ENCODE results near the gene RPS2. TPM values are rescaled to one million over a fixed set of nuclear protein-coding genes. Genes with fewer than 3 reads are reported as not detected.

Gene RPS2
- total RNA-seq, 2 experiments from 2014 or later, result 2,823 to 3,048 TPM

- H3K4me1 Mint-ChIP-seq, result no peaks in the 10 kb centered on the region
- CTCF ChIA-PET, result no interaction called here
- no peaks in the 10 kb centered on the region for H3K36me3 Mint-ChIP-seq
- peaks cover 77% of the 10 kb centered on the region for H3K27me3 Mint-ChIP-seq
- no peak within 1 kb of the TSS for H3K4me3 Mint-ChIP-seq
- H3K27ac Mint-ChIP-seq, result no peak within 1 kb of the TSS
- no peaks in the 10 kb centered on the region for H3K9me3 Mint-ChIP-seq (ENCODE audit: low read depth)
- DNase-seq (no peak), ATAC-seq (no peak)
Observed at GRCh38 chr16:1918351-1919326, 46.0 kb downstream of the RPS2 start, which contains the start of gene HS3ST6. TSS of gene HS3ST6 (minus strand) at chr16:1918415. CDS start at chr16:1918323, 92 bp downstream.

DNA sequence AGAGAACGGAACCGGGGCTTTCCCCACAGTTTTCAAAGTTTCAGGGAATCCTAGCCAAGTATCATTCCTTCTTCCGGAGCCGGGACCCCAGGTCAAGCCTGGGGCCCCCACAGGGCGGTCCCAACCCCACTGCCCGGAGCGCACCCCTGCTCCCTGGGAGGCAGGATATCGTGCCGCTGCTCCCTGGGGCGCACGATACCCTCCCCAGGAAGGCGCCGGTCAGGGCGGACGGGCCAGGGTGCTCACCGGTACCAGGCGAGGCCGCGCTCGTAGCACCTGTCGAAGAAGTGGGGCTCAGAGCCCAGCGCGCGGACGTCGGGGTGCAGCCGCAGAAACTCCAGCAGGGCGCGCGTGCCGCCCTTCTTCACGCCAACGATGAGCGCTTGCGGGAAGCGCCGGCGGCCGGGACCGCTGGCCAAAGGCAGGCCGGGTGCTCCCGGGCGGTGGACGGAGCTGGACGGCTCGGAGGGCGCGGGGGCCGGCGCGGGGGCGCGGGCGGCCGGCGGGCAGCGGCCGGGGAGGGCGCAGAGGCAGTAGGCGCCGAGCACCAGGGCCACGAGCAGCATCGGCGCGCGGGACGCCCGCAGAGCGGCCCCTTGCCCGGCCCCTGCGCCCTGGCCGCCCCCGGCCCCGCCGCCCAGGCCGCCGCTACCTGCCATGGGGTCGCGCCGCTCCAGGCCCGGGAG, 46.8 kb downstream of the RPS2 start:
- CTCF ChIA-PET, result interaction anchor here (1.4 kb wide), 1 partner anchor 11 kb away, joined by 4 read pairs; no protein-coding TSS in a partner anchor
- H3K36me3 Mint-ChIP-seq, result no peaks in the 10 kb centered on the region
- no peak overlapping the region for H3K4me3 Mint-ChIP-seq

DNA sequence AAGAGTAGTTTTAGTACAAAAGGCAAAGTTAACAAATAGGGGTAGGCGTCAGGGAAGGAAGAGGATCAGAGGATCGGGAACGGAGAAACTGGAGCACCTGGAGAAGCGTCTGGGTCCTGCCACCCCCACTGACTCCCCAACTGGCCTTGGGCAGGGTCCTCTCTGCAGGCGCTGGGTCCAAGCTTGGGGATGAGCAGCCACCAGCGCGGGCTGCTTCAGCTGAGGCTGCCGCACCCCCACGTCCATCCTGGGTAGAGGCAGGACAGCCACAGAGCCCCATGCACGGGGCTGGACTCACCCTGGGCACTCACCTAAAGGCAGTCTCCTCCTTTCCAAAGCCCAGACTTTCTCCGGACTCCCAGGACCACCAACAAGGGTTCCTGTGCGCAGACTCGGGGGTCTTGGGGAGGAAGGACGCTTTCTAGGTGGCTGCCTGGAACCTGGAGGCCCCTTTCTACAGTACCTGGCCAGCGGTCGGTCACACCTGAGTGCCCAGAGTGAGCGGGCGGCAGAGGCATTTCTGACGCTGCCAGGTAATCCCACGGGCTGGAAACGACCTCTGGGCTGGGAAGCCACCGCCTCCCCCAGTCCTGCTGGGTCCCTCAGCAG, 47.5 kb downstream of the RPS2 start:
- ATAC-seq, result no peak
- Mint-ChIP-seq H3K27me3 (peaks cover 63% of the 10 kb centered on the region), H3K27ac (no peak overlapping the region), H3K36me3 (no peaks in the 10 kb centered on the region), H3K9me3 (ENCODE audit: low read depth) (no peaks in the 10 kb centered on the region), H3K4me1 (no peaks in the 10 kb centered on the region), H3K4me3 (no peak overlapping the region)
- CTCF ChIA-PET, result interaction anchor here (1.4 kb wide), 1 partner anchor 12 kb away, joined by 4 read pairs; no protein-coding TSS in a partner anchor
- DNase-seq, result no peak

More for the DNA sequence above, 46.8 kb downstream of the RPS2 start:
- no peak overlapping the region for H3K27ac Mint-ChIP-seq
- peaks cover 69% of the 10 kb centered on the region for H3K27me3 Mint-ChIP-seq
- DNase-seq (no peak), ATAC-seq (no peak)
- no peaks in the 10 kb centered on the region for H3K4me1 Mint-ChIP-seq
- no peaks in the 10 kb centered on the region for H3K9me3 Mint-ChIP-seq (ENCODE audit: low read depth)

DNA sequence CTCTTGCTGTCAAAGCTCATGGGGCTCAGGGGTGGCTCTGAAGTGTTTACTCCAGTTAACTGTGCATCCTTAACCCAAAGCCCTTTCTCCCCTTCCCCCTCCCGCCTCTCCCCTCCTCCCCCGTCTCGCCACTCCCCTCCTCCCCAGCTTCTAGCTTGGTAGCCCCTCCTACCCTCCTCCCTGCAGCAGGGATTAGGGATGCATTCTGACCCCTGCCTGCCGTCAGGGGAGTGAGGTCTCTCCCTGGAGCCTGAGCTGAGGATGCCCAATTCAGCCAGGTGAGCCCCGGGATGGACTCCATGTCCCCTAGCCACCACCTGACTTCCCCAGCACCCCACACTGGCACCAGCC, 48.0 kb downstream of the RPS2 start:
- no peak for DNase-seq
- no peaks in the 10 kb centered on the region for H3K36me3 Mint-ChIP-seq
- CTCF ChIA-PET, result interaction anchor here (1.4 kb wide), 1 partner anchor 13 kb away, joined by 4 read pairs; no protein-coding TSS in a partner anchor
- H3K4me1 Mint-ChIP-seq, result no peaks in the 10 kb centered on the region
- H3K27ac Mint-ChIP-seq, result no peak overlapping the region
- H3K27me3 Mint-ChIP-seq, result peaks cover 61% of the 10 kb centered on the region
- no peak for ATAC-seq
- H3K9me3 Mint-ChIP-seq (ENCODE audit: low read depth), result no peaks in the 10 kb centered on the region
- no peak overlapping the region for H3K4me3 Mint-ChIP-seq

- CTCF ChIA-PET, result interaction anchor here (1.4 kb wide), 1 partner anchor 13 kb away, joined by 4 read pairs; no protein-coding TSS in a partner anchor
Observed at GRCh38 chr16:1915732-1916639, 48.6 kb downstream of the RPS2 start.

DNA sequence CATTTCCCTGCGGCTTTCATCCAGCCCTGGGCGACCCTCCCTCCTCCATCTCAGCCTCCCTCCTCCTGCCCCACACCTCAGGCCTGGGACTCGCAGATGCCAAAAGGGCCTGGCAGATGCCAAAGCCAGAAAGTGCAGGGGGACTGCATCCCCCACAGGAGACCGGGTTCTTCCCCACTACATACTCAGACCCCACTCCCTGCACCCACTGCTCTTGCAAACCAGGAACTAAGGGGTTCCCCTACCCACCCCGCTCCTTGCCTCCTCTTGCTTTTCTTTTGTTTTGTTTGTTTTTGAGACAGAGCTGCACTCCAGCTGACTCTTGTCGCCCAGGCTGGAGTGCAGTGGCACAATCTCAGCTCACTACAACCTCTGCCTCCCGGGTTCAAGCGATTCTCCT, 49.6 kb downstream of the RPS2 start:
- Mint-ChIP-seq H3K27ac (no peak overlapping the region), H3K4me3 (no peak overlapping the region), H3K4me1 (no peaks in the 10 kb centered on the region), H3K9me3 (ENCODE audit: low read depth) (no peaks in the 10 kb centered on the region), H3K27me3 (peaks cover 46% of the 10 kb centered on the region), H3K36me3 (no peaks in the 10 kb centered on the region)
- no peak for ATAC-seq
- no peak for DNase-seq
- CTCF ChIA-PET, result no interaction called here

More at GRCh38 chr16:1915732-1916639, 48.6 kb downstream of the RPS2 start:
- Mint-ChIP-seq H3K4me1 (no peaks in the 10 kb centered on the region), H3K9me3 (ENCODE audit: low read depth) (no peaks in the 10 kb centered on the region), H3K27ac (no peak overlapping the region), H3K27me3 (peaks cover 55% of the 10 kb centered on the region), H3K36me3 (no peaks in the 10 kb centered on the region), H3K4me3 (no peak overlapping the region)
- no peak for ATAC-seq
- no peak for DNase-seq

GRCh38 chr16:1914084-1914608, 50.5 kb downstream of the RPS2 start:
- Mint-ChIP-seq H3K9me3 (ENCODE audit: low read depth) (no peaks in the 10 kb centered on the region), H3K4me3 (no peak overlapping the region), H3K27me3 (peaks cover 39% of the 10 kb centered on the region), H3K27ac (no peak overlapping the region), H3K36me3 (no peaks in the 10 kb centered on the region), H3K4me1 (no peaks in the 10 kb centered on the region)
- ATAC-seq (no peak), DNase-seq (no peak)
- CTCF ChIA-PET, result no interaction called here

DNA sequence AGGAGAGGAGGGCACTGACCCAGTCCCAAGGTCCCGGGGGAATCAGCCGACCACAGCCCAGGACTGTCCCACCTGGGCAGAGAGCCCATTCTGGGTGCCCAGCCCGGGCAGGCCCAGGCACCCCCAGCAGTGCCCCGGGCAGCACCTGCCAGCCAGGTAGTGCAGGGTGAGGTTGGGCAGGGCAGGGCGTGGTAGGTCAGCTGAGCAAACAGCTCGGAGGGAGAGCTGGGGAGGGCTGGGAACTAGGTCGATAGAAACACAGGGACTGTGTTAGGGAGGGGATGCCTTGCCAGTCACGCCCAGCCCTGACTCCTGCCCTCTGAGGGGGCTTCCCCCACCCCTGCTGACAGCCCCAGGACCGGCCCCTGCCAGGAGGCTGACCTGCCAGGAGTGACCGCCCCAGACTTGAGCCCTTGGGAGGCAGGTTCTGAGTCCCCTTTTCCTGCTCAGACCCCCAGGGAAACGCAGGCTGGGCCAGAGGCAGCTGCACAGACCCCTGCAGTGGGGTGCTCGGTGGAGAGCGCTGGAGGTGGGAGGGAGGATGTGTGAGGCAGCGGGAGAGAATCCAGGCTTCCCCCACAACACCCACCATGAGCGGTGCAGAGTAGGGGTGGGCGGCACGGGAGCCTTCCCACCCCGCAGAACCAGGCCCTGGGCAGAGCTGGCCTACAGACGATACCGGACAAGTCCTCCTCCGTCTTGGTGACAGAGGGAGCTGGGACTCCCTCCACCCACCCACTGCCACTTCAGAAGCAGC, 51.1 kb downstream of the RPS2 start:
- peaks cover 37% of the 10 kb centered on the region for H3K27me3 Mint-ChIP-seq
- H3K4me3 Mint-ChIP-seq, result no peak overlapping the region
- ATAC-seq (no peak), DNase-seq (no peak)
- no peak overlapping the region for H3K27ac Mint-ChIP-seq
- H3K4me1 Mint-ChIP-seq, result no peaks in the 10 kb centered on the region
- CTCF ChIA-PET, result no interaction called here
- H3K36me3 Mint-ChIP-seq, result no peaks in the 10 kb centered on the region
- no peaks in the 10 kb centered on the region for H3K9me3 Mint-ChIP-seq (ENCODE audit: low read depth)

- Mint-ChIP-seq H3K36me3 (no peaks in the 10 kb centered on the region), H3K4me3 (no peak overlapping the region), H3K27ac (no peak overlapping the region), H3K4me1 (no peaks in the 10 kb centered on the region), H3K9me3 (ENCODE audit: low read depth) (no peaks in the 10 kb centered on the region), H3K27me3 (peaks cover 35% of the 10 kb centered on the region)
- DNase-seq (no peak), ATAC-seq (no peak)
- CTCF ChIA-PET, result no interaction called here
Observed at GRCh38 chr16:1912215-1912543, 52.4 kb downstream of the RPS2 start.

Other genes starting within 250 kb of the RPS2 start
- gene NME3, start 193.3 kb downstream of the RPS2 start, total RNA-seq, result 10 to 100 TPM; 46.0 to 50.4 TPM
- gene EME2, start 192.0 kb downstream of the RPS2 start, total RNA-seq, result 10 to 100 TPM; 22.3 to 34.6 TPM
- 100 to 1,000 TPM; 134 to 154 TPM for gene MRPS34, start 191.7 kb downstream of the RPS2 start, total RNA-seq
- gene SPSB3, start 182.3 kb downstream of the RPS2 start, total RNA-seq, result 10 to 100 TPM; 35.7 to 36.5 TPM
- 10 to 100 TPM; 52.5 to 64.0 TPM for gene NUBP2, start 181.9 kb downstream of the RPS2 start, total RNA-seq
- not detected for gene IGFALS, start 171.1 kb downstream of the RPS2 start, total RNA-seq
- 10 to 100 TPM; 44.1 to 44.2 TPM for gene HAGH, start 138.0 kb downstream of the RPS2 start, total RNA-seq
- 10 to 100 TPM; 11.3 to 12.9 TPM for gene FAHD1, start 137.6 kb downstream of the RPS2 start, total RNA-seq
- gene MEIOB, start 92.7 kb downstream of the RPS2 start, total RNA-seq, result not detected
- not detected for gene HS3ST6, start 46.4 kb downstream of the RPS2 start, total RNA-seq
- 10 to 100 TPM; 14.5 to 19.8 TPM for gene MSRB1, start 21.6 kb downstream of the RPS2 start, total RNA-seq
- gene RPL3L, start 10.1 kb downstream of the RPS2 start, total RNA-seq, result under 1 TPM in 1 of 2 experiments, not detected in 1; 0.42 TPM
- 100 to 1,000 TPM; 148 to 158 TPM for gene NDUFB10, start 5.3 kb downstream of the RPS2 start, total RNA-seq
- gene RNF151, start 2.0 kb upstream of the RPS2 start, total RNA-seq, result not detected
- gene TBL3, start 7.2 kb upstream of the RPS2 start, total RNA-seq, result 10 to 100 TPM; 41.9 to 42.3 TPM
- gene NOXO1, start 16.6 kb upstream of the RPS2 start, total RNA-seq, result under 1 TPM in 1 of 2 experiments, not detected in 1; 0.26 TPM
- gene GFER, start 19.4 kb upstream of the RPS2 start, total RNA-seq, result 10 to 100 TPM; 33.5 to 40.9 TPM
- gene SYNGR3, start 25.1 kb upstream of the RPS2 start, total RNA-seq, result 10 to 100 TPM in 1 of 2 experiments, 1 to 10 TPM in 1; 6.4 to 17.6 TPM
- 10 to 100 TPM; 76.2 to 94.5 TPM for gene ZNF598, start 45.0 kb upstream of the RPS2 start, total RNA-seq
- gene NPW, start 55.0 kb upstream of the RPS2 start, total RNA-seq, result 1 to 10 TPM; 1.1 to 6.3 TPM
- gene NHERF2, start 62.1 kb upstream of the RPS2 start, total RNA-seq, result 1 to 10 TPM; 1.3 to 2.2 TPM
- 10 to 100 TPM; 34.3 to 37.5 TPM for gene NTHL1, start 83.0 kb upstream of the RPS2 start, total RNA-seq
- gene TSC2, start 83.2 kb upstream of the RPS2 start, total RNA-seq, result 100 to 1,000 TPM; 101 to 115 TPM
- gene PKD1, start 171.1 kb upstream of the RPS2 start, total RNA-seq, result 100 to 1,000 TPM in 1 of 2 experiments, 10 to 100 TPM in 1; 60.1 to 100 TPM
- gene RAB26, start 183.8 kb upstream of the RPS2 start, total RNA-seq, result under 1 TPM; 0.68 to 0.70 TPM
- gene TRAF7, start 191.0 kb upstream of the RPS2 start, total RNA-seq, result 10 to 100 TPM; 59.5 to 72.9 TPM
- gene CASKIN1, start 231.8 kb upstream of the RPS2 start, total RNA-seq, result under 1 TPM in 1 of 2 experiments, not detected in 1; 0.09 TPM
- gene MLST8, start 240.6 kb upstream of the RPS2 start, total RNA-seq, result 10 to 100 TPM; 38.9 to 45.7 TPM
- gene BRICD5, start 246.0 kb upstream of the RPS2 start, total RNA-seq, result 10 to 100 TPM; 13.2 to 20.4 TPM

Measured in activated CD8-positive, alpha-beta memory T cell treated with anti-CD3 and anti-CD28 coated beads, Interleukin-2, amount 10 ng/mL, durations not matched to agents 7 days and 5 days (primary cell).